Measurements from ENCODE around the gene CFAP46. TPM values are rescaled to one million over a fixed set of nuclear protein-coding genes. Genes with fewer than 3 reads are reported as not detected.

Gene CFAP46
- total and polyA plus RNA-seq, 4 donors: 0.33 to 0.59 (median 0.42) TPM

DNA sequence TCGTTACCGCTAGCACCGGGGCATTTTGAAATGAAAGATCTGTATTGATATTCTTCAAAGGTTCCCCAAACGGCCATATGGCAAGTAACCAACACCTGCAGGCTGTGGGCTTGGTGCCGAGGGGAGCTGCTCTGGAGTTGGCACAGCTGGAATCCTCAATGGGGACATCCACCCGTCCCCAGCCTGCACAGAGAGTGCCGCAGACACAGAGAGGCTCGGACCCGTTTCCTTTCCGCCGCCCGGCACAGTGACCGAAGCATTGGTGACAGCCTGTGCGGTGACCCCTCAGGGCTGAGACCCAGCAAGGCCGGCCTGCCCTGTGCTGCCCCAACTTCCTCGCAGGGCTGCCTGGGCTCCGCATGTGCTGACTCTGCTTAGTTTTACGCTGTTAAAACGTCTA lies 4.5 kb downstream of the CFAP46 start:
- Histone ChIP-seq H3K4me3 (ENCODE audit: low read depth in 1 of 3, low read length in 3 of 3) (no peak overlapping the region), H3K27ac (ENCODE audit: low read depth in 1 of 2, low read length in 2 of 2) (no peak overlapping the region), H3K9me3 (ENCODE audit: control insufficient read depth in 4 of 4, low read length in 3 of 4) (no peaks in the 10 kb centered on the region), H3K4me1 (ENCODE audit: control insufficient read depth in 4 of 4, insufficient read depth in 4 of 4, low read length in 3 of 4) (peaks cover 0 to 13% (median 2%) of the 10 kb centered on the region in 4 donors), H3K36me3 (ENCODE audit: control insufficient read depth in 4 of 4, insufficient read depth in 3 of 4, low read depth in 1 of 4, low read length in 3 of 4) (no peaks in the 10 kb centered on the region), H3K27me3 (ENCODE audit: control insufficient read depth in 4 of 4, insufficient read depth in 4 of 4, low read length in 3 of 4) (peaks cover 0 to 2% (median under 1%) of the 10 kb centered on the region in 4 donors), H3K9ac (ENCODE audit: low read depth in 1 of 2, low read length in 2 of 2) (no peak overlapping the region)
- DNase-seq (ENCODE audit: low spot score): no peak
- WGBS: 53% methylated on average over 19 of the region's 19 CpGs
- TF ChIP-seq HNF4G (IDR thresholded peaks at IDR 0.05) (no peak), HNF4A (conservative IDR thresholded peaks at IDR 0.05) (no peak), GABPA (IDR thresholded peaks at IDR 0.05 in 1 of 2, conservative IDR thresholded peaks at IDR 0.05 in 1 of 2) (no peak), RAD21 (IDR thresholded peaks at IDR 0.05) (no peak), EGR1 (IDR thresholded peaks at IDR 0.05; ENCODE audit: low read depth in 2 of 2) (no peak), NR2F2 (IDR thresholded peaks at IDR 0.05) (no peak), TAF1 (conservative IDR thresholded peaks at IDR 0.05) (no peak), YY1 (IDR thresholded peaks at IDR 0.05) (no peak), FOXA2 (IDR thresholded peaks at IDR 0.05) (no peak)
- TF ChIP-seq, protein P1, sequence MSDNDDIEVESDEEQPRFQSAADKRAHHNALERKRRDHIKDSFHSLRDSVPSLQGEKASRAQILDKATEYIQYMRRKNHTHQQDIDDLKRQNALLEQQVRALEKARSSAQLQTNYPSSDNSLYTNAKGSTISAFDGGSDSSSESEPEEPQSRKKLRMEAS (IDR thresholded peaks at IDR 0.05): no peak
- TF ChIP-seq, protein P2, sequence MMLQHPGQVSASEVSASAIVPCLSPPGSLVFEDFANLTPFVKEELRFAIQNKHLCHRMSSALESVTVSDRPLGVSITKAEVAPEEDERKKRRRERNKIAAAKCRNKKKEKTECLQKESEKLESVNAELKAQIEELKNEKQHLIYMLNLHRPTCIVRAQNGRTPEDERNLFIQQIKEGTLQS (IDR thresholded peaks at IDR 0.05): no peak
- TF ChIP-seq, protein P3, sequence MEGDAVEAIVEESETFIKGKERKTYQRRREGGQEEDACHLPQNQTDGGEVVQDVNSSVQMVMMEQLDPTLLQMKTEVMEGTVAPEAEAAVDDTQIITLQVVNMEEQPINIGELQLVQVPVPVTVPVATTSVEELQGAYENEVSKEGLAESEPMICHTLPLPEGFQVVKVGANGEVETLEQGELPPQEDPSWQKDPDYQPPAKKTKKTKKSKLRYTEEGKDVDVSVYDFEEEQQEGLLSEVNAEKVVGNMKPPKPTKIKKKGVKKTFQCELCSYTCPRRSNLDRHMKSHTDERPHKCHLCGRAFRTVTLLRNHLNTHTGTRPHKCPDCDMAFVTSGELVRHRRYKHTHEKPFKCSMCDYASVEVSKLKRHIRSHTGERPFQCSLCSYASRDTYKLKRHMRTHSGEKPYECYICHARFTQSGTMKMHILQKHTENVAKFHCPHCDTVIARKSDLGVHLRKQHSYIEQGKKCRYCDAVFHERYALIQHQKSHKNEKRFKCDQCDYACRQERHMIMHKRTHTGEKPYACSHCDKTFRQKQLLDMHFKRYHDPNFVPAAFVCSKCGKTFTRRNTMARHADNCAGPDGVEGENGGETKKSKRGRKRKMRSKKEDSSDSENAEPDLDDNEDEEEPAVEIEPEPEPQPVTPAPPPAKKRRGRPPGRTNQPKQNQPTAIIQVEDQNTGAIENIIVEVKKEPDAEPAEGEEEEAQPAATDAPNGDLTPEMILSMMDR (IDR thresholded peaks at IDR 0.05; ENCODE audit: low read depth, low read length, missing input control): no peak
- TF ChIP-seq, protein P4, sequence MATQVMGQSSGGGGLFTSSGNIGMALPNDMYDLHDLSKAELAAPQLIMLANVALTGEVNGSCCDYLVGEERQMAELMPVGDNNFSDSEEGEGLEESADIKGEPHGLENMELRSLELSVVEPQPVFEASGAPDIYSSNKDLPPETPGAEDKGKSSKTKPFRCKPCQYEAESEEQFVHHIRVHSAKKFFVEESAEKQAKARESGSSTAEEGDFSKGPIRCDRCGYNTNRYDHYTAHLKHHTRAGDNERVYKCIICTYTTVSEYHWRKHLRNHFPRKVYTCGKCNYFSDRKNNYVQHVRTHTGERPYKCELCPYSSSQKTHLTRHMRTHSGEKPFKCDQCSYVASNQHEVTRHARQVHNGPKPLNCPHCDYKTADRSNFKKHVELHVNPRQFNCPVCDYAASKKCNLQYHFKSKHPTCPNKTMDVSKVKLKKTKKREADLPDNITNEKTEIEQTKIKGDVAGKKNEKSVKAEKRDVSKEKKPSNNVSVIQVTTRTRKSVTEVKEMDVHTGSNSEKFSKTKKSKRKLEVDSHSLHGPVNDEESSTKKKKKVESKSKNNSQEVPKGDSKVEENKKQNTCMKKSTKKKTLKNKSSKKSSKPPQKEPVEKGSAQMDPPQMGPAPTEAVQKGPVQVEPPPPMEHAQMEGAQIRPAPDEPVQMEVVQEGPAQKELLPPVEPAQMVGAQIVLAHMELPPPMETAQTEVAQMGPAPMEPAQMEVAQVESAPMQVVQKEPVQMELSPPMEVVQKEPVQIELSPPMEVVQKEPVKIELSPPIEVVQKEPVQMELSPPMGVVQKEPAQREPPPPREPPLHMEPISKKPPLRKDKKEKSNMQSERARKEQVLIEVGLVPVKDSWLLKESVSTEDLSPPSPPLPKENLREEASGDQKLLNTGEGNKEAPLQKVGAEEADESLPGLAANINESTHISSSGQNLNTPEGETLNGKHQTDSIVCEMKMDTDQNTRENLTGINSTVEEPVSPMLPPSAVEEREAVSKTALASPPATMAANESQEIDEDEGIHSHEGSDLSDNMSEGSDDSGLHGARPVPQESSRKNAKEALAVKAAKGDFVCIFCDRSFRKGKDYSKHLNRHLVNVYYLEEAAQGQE (IDR thresholded peaks at IDR 0.05): no peak

DNA sequence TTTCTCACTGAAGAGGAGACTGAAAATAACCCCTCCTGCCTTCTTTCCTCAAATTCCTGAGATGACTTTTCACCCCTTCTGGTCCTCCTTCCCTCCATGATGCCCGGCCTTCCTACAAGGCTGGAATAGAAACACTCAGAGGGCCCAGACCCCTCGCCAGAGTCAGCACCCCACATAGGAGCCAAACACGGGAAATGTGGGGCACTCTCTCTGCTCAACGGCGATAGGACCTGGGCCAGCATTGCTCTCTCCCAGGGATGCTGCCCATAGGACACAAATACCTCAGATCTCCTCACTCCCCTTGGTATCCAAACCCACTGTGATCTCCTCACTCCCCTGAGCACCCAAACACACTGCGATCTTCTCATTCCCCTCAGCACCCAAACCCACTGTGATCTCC lies 7.4 kb downstream of the CFAP46 start:
- no peaks in the 10 kb centered on the region for H3K27me3 ChIP-seq (ENCODE audit: control insufficient read depth in 4 of 4, insufficient read depth in 4 of 4, low read length in 3 of 4)
- TF ChIP-seq TAF1 (conservative IDR thresholded peaks at IDR 0.05) (no peak), RAD21 (IDR thresholded peaks at IDR 0.05) (no peak), NR2F2 (IDR thresholded peaks at IDR 0.05) (no peak), EGR1 (IDR thresholded peaks at IDR 0.05; ENCODE audit: low read depth in 2 of 2) (no peak), GABPA (IDR thresholded peaks at IDR 0.05 in 1 of 2, conservative IDR thresholded peaks at IDR 0.05 in 1 of 2) (no peak), FOXA2 (IDR thresholded peaks at IDR 0.05) (no peak), SP1 (IDR thresholded peaks at IDR 0.05) (no peak), YY1 (IDR thresholded peaks at IDR 0.05) (no peak), HNF4A (conservative IDR thresholded peaks at IDR 0.05) (no peak), JUND (IDR thresholded peaks at IDR 0.05) (no peak), HNF4G (IDR thresholded peaks at IDR 0.05) (no peak)
- TF ChIP-seq, protein P2 (IDR thresholded peaks at IDR 0.05): no peak
- TF ChIP-seq, protein P1 (IDR thresholded peaks at IDR 0.05): no peak
- TF ChIP-seq, protein P3 (IDR thresholded peaks at IDR 0.05; ENCODE audit: low read depth, low read length, missing input control): no peak
- TF ChIP-seq, protein P5, sequence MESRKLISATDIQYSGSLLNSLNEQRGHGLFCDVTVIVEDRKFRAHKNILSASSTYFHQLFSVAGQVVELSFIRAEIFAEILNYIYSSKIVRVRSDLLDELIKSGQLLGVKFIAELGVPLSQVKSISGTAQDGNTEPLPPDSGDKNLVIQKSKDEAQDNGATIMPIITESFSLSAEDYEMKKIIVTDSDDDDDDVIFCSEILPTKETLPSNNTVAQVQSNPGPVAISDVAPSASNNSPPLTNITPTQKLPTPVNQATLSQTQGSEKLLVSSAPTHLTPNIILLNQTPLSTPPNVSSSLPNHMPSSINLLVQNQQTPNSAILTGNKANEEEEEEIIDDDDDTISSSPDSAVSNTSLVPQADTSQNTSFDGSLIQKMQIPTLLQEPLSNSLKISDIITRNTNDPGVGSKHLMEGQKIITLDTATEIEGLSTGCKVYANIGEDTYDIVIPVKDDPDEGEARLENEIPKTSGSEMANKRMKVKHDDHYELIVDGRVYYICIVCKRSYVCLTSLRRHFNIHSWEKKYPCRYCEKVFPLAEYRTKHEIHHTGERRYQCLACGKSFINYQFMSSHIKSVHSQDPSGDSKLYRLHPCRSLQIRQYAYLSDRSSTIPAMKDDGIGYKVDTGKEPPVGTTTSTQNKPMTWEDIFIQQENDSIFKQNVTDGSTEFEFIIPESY (IDR thresholded peaks at IDR 0.05): no peak

More for the DNA sequence above, 7.4 kb downstream of the CFAP46 start:
- DNase-seq (ENCODE audit: low spot score): no peak
- Histone ChIP-seq H3K27ac (ENCODE audit: low read depth in 1 of 2, low read length in 2 of 2) (no peak overlapping the region), H3K9ac (ENCODE audit: low read depth in 1 of 2, low read length in 2 of 2) (no peak overlapping the region), H3K9me3 (ENCODE audit: control insufficient read depth in 4 of 4, low read length in 3 of 4) (no peaks in the 10 kb centered on the region), H3K4me3 (ENCODE audit: low read depth in 1 of 3, low read length in 3 of 3) (no peak overlapping the region), H3K4me1 (ENCODE audit: control insufficient read depth in 4 of 4, insufficient read depth in 4 of 4, low read length in 3 of 4) (peaks cover 0 to 6% (median 0%) of the 10 kb centered on the region in 4 donors), H3K36me3 (ENCODE audit: control insufficient read depth in 4 of 4, insufficient read depth in 3 of 4, low read depth in 1 of 4, low read length in 3 of 4) (no peaks in the 10 kb centered on the region)
- WGBS: 89% methylated on average over 6 of the region's 6 CpGs

All from liver (tissue), 9 donors.